ENCODE results near the gene IL17RC. TPM values are rescaled to one million over a fixed set of nuclear protein-coding genes. Genes with fewer than 3 reads are reported as not detected.
"Not testable (repeated sequence)": the region's sequence is repeated elsewhere in the genome, so short reads cannot be mapped to it uniquely, and the experiment has no call there.

The IL17RC gene
- 10 to 100 TPM; 37.0 to 52.7 TPM for polyA plus RNA-seq

- Histone ChIP-seq H3K27me3 (ENCODE audit: control insufficient read depth in 1 of 2, insufficient read depth in 2 of 2, low read length in 2 of 2) (no peaks in the 10 kb centered on the region), H3K9me3 (ENCODE audit: control insufficient read depth in 2 of 2, insufficient read depth in 1 of 2, low read depth in 1 of 2, low read length in 1 of 2) (no peaks in the 10 kb centered on the region), H3K4me1 (ENCODE audit: control insufficient read depth in 2 of 2, insufficient read depth in 2 of 2, low read length in 1 of 2) (peaks cover 4 to 26% of the 10 kb centered on the region in 2 donors), H3K36me3 (ENCODE audit: control insufficient read depth in 2 of 2, insufficient read depth in 2 of 2, low read length in 1 of 2) (peaks cover 0 to 6% of the 10 kb centered on the region in 2 donors), H3K27ac (ENCODE audit: low read depth in 2 of 2, low read length in 1 of 2) (peak within 1 kb of the TSS; percentile 92 to 95), H3K4me3 (ENCODE audit: low read depth in 1 of 2, low read length in 2 of 2) (peak within 1 kb of the TSS; percentile 61 to 84)
- 11 to 14% methylated on average over 18 to 19 of the region's 19 CpGs for WGBS, 2 donors
These were observed at the start of gene IL17RC for GRCh38 chr3:9916734-9917680. IL17RC (plus strand) TSS chr3:9917098; CDS start chr3:9917316, 218 bp downstream.

GRCh38 chr3:9867106-9867505 is 49.8 kb upstream of the IL17RC start:
- Histone ChIP-seq H3K27ac (ENCODE audit: low read depth in 2 of 2, low read length in 1 of 2) (peak overlapping the region; percentile 8 to 55), H3K27me3 (ENCODE audit: control insufficient read depth in 1 of 2, insufficient read depth in 2 of 2, low read length in 2 of 2) (no peaks in the 10 kb centered on the region), H3K9me3 (ENCODE audit: control insufficient read depth in 2 of 2, insufficient read depth in 1 of 2, low read depth in 1 of 2, low read length in 1 of 2) (no peaks in the 10 kb centered on the region), H3K4me3 (ENCODE audit: low read depth in 1 of 2, low read length in 2 of 2) (no peak overlapping the region), H3K4me1 (ENCODE audit: control insufficient read depth in 2 of 2, insufficient read depth in 2 of 2, low read length in 1 of 2) (peaks cover 0 to 4% of the 10 kb centered on the region in 2 donors), H3K36me3 (ENCODE audit: control insufficient read depth in 2 of 2, insufficient read depth in 2 of 2, low read length in 1 of 2) (no peaks in the 10 kb centered on the region)
- WGBS, 2 donors: 88 to 93% methylated on average over 12 of the region's 12 CpGs

GRCh38 chr3:9869955-9870354 is 46.9 kb upstream of the IL17RC start:
- Histone ChIP-seq H3K36me3 (ENCODE audit: control insufficient read depth in 2 of 2, insufficient read depth in 2 of 2, low read length in 1 of 2) (no peaks in the 10 kb centered on the region), H3K27me3 (ENCODE audit: control insufficient read depth in 1 of 2, insufficient read depth in 2 of 2, low read length in 2 of 2) (no peaks in the 10 kb centered on the region), H3K4me1 (ENCODE audit: control insufficient read depth in 2 of 2, insufficient read depth in 2 of 2, low read length in 1 of 2) (no peaks in the 10 kb centered on the region), H3K27ac (ENCODE audit: low read depth in 2 of 2, low read length in 1 of 2) (no peak overlapping the region), H3K9me3 (ENCODE audit: control insufficient read depth in 2 of 2, insufficient read depth in 1 of 2, low read depth in 1 of 2, low read length in 1 of 2) (no peaks in the 10 kb centered on the region), H3K4me3 (ENCODE audit: low read depth in 1 of 2, low read length in 2 of 2) (no peak overlapping the region)
- WGBS, 2 donors: 74 to 82% methylated on average over 5 of the region's 5 CpGs

GRCh38 chr3:9870978-9871377 is 45.9 kb upstream of the IL17RC start:
- Histone ChIP-seq H3K9me3 (ENCODE audit: control insufficient read depth in 2 of 2, insufficient read depth in 1 of 2, low read depth in 1 of 2, low read length in 1 of 2) (no peaks in the 10 kb centered on the region), H3K27me3 (ENCODE audit: control insufficient read depth in 1 of 2, insufficient read depth in 2 of 2, low read length in 2 of 2) (no peaks in the 10 kb centered on the region), H3K27ac (ENCODE audit: low read depth in 2 of 2, low read length in 1 of 2) (no peak overlapping the region), H3K4me3 (ENCODE audit: low read depth in 1 of 2, low read length in 2 of 2) (no peak overlapping the region), H3K4me1 (ENCODE audit: control insufficient read depth in 2 of 2, insufficient read depth in 2 of 2, low read length in 1 of 2) (no peaks in the 10 kb centered on the region), H3K36me3 (ENCODE audit: control insufficient read depth in 2 of 2, insufficient read depth in 2 of 2, low read length in 1 of 2) (no peaks in the 10 kb centered on the region)
- WGBS, 2 donors: 43 to 73% methylated on average over 1 of the region's 1 CpG

- H3K4me1 ChIP-seq (ENCODE audit: control insufficient read depth in 2 of 2, insufficient read depth in 2 of 2, low read length in 1 of 2); H3K9me3 ChIP-seq (ENCODE audit: control insufficient read depth in 2 of 2, insufficient read depth in 1 of 2, low read depth in 1 of 2, low read length in 1 of 2); H3K4me3 ChIP-seq (ENCODE audit: low read depth in 1 of 2, low read length in 2 of 2); H3K27me3 ChIP-seq (ENCODE audit: control insufficient read depth in 1 of 2, insufficient read depth in 2 of 2, low read length in 2 of 2); H3K36me3 ChIP-seq (ENCODE audit: control insufficient read depth in 2 of 2, insufficient read depth in 2 of 2, low read length in 1 of 2); H3K27ac ChIP-seq (ENCODE audit: low read depth in 2 of 2, low read length in 1 of 2): not testable (repeated sequence)
- WGBS, 2 donors: 94 to 96% methylated on average over 5 of the region's 5 CpGs
These were observed 44.8 kb upstream of the IL17RC start for GRCh38 chr3:9872067-9872466.

GRCh38 chr3:9875448-9875847 is 41.5 kb upstream of the IL17RC start:
- Histone ChIP-seq H3K4me1 (ENCODE audit: control insufficient read depth in 2 of 2, insufficient read depth in 2 of 2, low read length in 1 of 2) (no peaks in the 10 kb centered on the region), H3K36me3 (ENCODE audit: control insufficient read depth in 2 of 2, insufficient read depth in 2 of 2, low read length in 1 of 2) (no peaks in the 10 kb centered on the region), H3K27ac (ENCODE audit: low read depth in 2 of 2, low read length in 1 of 2) (no peak overlapping the region), H3K9me3 (ENCODE audit: control insufficient read depth in 2 of 2, insufficient read depth in 1 of 2, low read depth in 1 of 2, low read length in 1 of 2) (no peaks in the 10 kb centered on the region), H3K27me3 (ENCODE audit: control insufficient read depth in 1 of 2, insufficient read depth in 2 of 2, low read length in 2 of 2) (no peaks in the 10 kb centered on the region), H3K4me3 (ENCODE audit: low read depth in 1 of 2, low read length in 2 of 2) (no peak overlapping the region)

- not testable (repeated sequence) for H3K4me3 ChIP-seq (ENCODE audit: low read depth in 1 of 2, low read length in 2 of 2); H3K4me1 ChIP-seq (ENCODE audit: control insufficient read depth in 2 of 2, insufficient read depth in 2 of 2, low read length in 1 of 2); H3K27me3 ChIP-seq (ENCODE audit: control insufficient read depth in 1 of 2, insufficient read depth in 2 of 2, low read length in 2 of 2); H3K27ac ChIP-seq (ENCODE audit: low read depth in 2 of 2, low read length in 1 of 2); H3K9me3 ChIP-seq (ENCODE audit: control insufficient read depth in 2 of 2, insufficient read depth in 1 of 2, low read depth in 1 of 2, low read length in 1 of 2); H3K36me3 ChIP-seq (ENCODE audit: control insufficient read depth in 2 of 2, insufficient read depth in 2 of 2, low read length in 1 of 2)
- WGBS, 2 donors: 81 to 89% methylated on average over 4 of the region's 4 CpGs
These were observed 40.6 kb upstream of the IL17RC start for GRCh38 chr3:9876255-9876654.

- 88 to 90% methylated on average over 12 of the region's 12 CpGs for WGBS, 2 donors
- H3K4me1 ChIP-seq (ENCODE audit: control insufficient read depth in 2 of 2, insufficient read depth in 2 of 2, low read length in 1 of 2): no peaks in the 10 kb centered on the region
- H3K4me3 ChIP-seq (ENCODE audit: low read depth in 1 of 2, low read length in 2 of 2): no peak overlapping the region
- no peaks in the 10 kb centered on the region for H3K27me3 ChIP-seq (ENCODE audit: control insufficient read depth in 1 of 2, insufficient read depth in 2 of 2, low read length in 2 of 2)
- H3K9me3 ChIP-seq (ENCODE audit: control insufficient read depth in 2 of 2, insufficient read depth in 1 of 2, low read depth in 1 of 2, low read length in 1 of 2): no peaks in the 10 kb centered on the region
- no peak overlapping the region for H3K27ac ChIP-seq (ENCODE audit: low read depth in 2 of 2, low read length in 1 of 2)
- H3K36me3 ChIP-seq (ENCODE audit: control insufficient read depth in 2 of 2, insufficient read depth in 2 of 2, low read length in 1 of 2): no peaks in the 10 kb centered on the region
These were observed 39.9 kb upstream of the IL17RC start for GRCh38 chr3:9876991-9877390.

- 77 to 82% methylated on average over 5 of the region's 5 CpGs for WGBS, 2 donors
- Histone ChIP-seq H3K27me3 (ENCODE audit: control insufficient read depth in 1 of 2, insufficient read depth in 2 of 2, low read length in 2 of 2) (no peaks in the 10 kb centered on the region), H3K27ac (ENCODE audit: low read depth in 2 of 2, low read length in 1 of 2) (no peak overlapping the region), H3K36me3 (ENCODE audit: control insufficient read depth in 2 of 2, insufficient read depth in 2 of 2, low read length in 1 of 2) (no peaks in the 10 kb centered on the region), H3K4me1 (ENCODE audit: control insufficient read depth in 2 of 2, insufficient read depth in 2 of 2, low read length in 1 of 2) (no peaks in the 10 kb centered on the region), H3K4me3 (ENCODE audit: low read depth in 1 of 2, low read length in 2 of 2) (no peak overlapping the region), H3K9me3 (ENCODE audit: control insufficient read depth in 2 of 2, insufficient read depth in 1 of 2, low read depth in 1 of 2, low read length in 1 of 2) (no peaks in the 10 kb centered on the region)
These were observed 38.2 kb upstream of the IL17RC start for GRCh38 chr3:9878700-9879099.
